Measurements from ENCODE around the gene RGSL1.

The RGSL1 gene

DNA sequence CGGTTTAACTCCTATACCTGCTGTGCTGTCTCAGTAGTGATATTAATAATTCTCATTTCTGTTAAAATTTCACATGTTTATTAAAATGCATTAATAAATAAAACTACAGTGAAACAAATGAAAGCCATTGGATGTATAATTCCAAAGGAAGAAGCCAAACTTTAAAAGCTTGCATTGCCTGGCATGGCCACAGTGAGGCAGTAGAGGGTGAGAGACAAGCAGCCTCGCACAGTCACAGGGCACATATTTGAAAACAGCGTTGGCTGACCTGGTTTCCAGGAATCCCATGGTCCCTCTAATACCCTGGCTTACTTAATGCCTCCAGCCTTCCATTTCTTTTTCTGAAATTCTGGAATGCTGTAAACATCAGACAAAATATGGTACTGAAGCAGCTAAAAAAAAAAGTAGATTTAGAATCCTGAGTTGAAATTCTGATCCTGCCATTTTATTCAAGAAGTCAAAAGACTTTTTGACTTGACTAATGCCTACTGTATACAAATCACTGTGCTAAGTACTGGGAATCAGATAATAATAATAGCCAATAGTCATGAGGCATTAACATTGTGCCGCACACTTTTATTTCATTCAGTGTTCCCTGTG lies 145.8 kb downstream of the RGSL1 start:
- peak; percentile 52 to 69 for DNase-seq

DNA sequence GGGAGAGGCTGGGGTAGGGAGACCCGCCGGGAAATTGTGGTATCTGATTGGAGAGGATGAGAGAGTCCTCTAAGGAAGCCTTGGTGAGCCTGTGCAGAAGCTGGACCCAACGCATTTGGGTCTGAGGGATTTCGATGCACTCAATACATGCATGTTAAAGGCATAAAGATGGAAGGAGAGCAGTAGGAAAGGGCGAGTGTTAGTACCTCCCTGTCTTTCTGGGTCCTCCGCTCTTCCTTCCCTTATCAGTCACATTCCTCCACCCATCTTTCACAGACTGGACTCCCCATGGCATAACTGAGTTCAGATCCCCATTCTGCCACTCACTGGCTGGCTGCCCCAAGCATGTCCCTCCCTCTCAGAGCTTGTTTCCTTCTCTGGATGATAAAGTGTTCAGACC lies 147.0 kb downstream of the RGSL1 start:
- no peak for DNase-seq

DNA sequence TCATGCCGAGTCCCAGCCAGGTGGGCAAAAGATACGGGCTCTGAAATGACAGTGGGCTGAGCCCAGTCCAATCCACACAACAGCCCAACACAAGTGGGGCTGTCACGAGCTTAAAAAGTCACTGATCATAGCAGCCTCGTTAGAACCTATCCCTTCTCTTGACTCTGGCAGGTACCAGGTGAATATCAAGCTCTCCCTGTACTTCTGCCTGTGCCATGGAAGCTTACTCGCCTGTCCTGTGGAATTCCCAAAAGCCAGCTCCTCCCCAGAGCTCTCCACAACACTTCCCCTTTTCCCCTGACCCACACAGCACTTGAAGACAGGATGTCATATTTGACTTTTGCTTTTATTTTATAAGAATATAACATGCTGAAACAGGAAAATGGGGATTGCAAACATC lies 148.3 kb downstream of the RGSL1 start:
- DNase-seq = no peak

DNA sequence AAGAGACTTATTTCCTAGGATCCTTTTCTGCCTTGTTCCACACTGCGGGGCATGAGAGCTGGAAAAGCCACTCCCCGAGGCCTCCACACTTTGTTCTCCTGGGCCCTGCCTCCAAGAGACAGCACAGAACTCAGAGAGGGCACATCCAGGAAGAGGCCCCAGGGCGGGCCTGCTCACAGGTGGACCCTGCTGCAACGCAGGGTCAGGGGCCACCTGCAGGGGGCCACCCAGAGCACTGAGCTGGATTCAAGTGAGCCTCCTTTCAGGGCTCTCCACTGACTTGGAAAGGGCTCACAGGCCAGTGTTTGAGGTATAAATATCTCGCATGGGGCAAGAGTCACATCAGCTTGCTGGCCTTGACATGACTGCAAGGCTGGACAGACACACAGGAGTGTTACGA lies 149.4 kb downstream of the RGSL1 start:
- no peak for DNase-seq

DNA sequence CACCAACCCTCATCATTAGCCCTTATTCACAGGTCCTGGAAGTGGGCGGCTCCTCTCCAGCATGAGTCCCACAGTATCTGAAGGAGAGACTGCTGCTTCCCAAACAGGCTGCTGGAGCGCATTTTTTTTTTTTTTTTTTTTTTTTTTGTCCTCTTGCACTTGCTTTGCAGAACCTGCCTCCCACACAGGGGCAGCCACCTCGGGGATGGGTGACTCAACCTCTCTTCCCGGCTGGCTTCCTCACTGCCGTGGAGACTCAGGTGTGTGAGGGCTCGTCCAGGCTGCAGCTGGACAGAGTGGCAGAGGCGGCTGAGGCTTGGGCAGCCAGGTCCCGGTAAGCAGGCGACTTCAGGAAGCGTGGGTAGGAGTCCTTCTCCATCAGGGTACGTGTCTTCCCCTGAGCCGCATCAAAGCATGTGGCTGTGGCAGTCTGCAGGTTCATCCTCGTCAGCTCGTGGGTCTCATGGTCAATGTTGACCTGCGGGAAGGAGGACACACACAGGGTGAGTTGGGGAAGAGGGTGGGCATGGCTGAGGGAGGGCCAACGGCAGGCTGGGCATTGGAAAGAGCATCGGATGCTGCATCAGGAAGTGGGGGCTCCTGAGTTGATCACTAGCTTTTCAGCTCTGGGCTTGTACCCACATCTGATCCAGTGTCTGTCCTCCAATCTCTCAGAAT lies 150.2 kb downstream of the RGSL1 start:
- no peak for DNase-seq

DNA sequence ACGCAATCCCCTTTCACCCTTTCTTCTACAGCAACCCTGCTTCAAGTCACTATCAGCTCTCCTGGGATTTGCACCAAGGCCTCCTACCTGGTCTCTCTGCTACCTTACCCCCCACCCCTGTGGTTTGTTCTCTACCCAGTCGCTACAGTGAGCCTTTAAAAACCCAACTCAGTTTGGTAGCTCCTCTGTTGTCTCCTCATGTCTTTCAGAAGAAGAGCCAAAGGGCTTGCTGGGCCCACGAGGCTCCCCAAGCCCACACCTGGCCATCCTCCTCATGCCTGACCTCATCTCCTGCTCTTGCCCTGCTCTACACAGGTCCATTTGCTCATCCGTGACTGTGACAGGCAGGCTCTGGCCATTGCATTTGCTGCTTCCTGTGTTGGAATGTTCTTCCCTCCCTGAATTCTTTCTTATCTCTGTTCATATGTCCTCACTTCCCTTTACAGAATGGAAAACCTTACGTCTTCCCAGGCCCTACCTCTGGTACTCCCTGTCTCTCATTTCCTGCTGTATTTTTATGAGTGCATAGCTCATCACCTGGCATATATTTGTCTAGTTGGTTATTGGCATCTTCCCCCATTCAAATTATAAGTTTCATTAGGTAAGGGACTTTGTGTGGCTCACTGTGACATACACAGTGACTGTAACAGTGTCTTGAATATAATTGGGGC lies 150.9 kb downstream of the RGSL1 start:
- no peak for DNase-seq

DNA sequence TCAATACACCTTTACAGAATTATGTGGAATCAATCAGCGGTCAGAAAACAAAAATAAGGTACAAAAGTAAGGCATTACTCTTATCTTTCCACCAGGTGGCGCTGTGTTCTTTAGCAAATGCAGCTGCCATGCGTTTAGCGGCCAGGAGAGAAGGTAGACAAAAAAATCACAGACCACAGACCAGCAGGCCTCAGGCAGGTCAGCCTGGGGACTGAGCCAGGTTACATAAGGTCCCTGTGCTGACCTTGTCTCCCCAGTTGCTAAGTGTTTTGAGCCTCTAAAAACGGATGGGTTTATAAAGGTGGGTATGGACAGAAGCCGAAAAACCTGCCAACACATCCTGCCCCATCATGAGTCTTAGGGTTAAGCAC lies 151.5 kb downstream of the RGSL1 start:
- DNase-seq = peak; percentile 70 to 81

DNA sequence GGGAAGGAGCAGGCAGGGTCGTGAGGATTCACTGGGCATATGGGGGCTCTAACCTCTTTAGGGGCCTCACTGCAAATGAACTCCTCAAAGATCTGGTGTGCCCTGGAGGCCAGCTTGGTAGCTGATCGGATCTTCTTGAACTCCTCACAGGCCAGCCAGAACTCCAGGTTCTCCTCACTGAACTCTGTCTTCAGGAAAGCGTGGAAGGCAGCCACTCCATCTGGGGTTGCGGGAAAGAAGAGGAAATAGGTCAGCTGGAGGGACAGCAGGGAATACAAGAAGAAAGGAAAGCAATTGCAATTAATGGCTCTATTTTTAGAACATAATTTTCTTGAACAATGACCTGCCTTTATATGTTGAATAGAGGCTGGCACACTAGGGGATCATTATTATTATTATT lies 152.0 kb downstream of the RGSL1 start:
- no peak for DNase-seq

DNA sequence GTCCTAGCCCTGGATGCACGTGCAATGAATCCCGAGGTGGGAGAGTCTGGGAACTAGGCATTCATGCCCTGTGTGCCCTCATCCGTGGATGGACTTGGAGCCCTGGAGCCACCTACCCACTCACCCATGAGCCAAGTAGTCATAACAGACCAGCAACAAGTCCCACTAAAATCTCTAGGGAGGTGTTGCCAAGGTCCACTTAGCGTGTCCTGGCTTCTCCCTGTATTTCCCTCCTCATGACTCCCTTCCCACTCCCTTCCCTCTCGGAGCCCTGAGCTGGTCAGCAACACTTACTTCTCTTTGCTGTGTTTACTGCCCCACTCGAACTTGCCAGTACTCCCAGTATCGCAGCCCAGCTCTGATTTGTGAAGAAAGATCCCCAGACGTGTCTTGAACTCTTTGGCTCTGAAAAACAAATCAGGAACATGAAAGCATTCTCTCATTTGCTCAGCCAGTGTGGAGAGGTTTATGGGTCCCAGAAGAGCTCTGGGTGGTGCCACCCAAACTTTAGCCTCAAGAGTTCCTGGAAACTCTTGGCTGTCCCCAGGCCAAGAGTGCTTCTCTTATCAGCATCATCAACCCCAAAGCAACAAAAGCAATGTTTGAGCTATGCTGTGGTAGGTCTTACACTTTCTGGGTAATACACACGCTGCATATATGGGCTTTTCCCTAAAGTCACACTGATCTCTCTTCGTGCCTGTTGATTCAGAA lies 153.1 kb downstream of the RGSL1 start:
- DNase-seq = peak in 1 of 2 donors; percentile 40

DNA sequence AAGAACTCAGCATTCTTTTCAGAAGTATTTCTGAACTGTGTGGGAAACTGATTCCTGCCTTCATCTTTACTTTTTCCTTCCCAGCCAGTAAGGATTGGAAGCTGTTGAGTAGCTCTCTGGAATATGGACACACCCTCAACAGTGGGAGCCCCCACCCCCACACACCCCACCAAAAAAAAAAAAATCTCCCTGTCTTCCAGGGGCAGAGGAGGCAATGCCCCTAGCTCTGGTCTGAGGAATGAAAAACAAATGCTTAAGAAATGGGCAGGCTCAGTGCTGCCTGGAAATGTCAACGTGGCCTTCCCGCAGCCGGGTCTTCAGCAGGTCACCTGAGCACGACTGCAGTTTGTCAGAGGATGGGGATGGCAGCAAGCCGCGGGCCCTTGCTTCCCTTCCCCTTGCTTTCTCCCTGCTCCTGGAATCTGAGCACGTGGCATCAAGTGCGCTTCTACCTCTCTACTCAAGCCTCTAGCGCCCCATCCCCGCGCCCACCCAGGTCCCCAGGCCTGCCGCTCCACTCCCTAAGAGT lies 153.8 kb downstream of the RGSL1 start:
- no peak for DNase-seq

DNA sequence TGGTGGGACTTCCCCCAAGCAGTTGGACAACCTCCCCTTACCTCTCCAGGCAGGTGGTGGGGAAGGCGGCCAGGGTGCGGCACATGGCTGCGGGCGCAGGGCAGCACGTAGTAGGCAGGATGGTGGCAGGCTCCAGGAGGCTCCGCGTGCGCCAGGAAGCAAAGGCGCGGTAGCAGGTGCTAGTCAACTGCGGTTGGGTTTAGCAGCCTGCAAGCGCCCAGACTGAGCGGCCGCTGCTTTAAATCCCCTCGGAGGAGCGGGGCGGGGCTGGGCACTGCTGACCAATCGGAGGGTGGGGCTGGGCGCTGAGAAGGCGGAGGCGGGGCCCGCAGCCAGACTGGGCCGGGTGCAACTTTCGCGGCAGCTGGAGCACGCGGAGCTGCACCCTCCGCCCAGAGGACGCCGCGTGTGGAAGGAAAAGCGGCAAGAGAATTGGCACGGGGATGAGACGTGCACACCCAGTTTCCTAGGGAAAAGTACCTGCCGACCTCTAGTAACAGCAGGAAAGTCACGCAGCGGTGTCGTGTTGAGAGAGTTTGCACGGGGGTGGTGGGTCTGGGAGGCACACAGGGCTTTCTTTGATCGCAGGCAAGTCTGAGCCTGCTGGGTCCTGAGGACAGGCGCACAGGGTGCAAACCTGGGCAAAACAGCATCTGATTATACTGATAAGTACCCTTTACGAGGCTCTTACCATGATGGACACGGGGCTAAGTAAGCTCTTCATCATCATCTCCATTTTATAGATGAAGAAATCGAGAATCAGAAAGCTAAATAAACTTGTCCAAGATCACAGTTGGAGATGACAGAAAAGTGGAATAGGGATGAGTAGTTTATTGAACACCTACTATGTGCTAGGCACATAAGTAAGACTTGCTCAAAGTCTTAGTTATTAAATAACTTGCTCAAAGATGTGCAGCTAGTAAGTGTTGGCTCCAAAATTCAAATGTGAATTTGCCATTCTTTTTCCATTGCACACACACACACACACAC lies 154.5 kb downstream of the RGSL1 start, which contains the start of gene RGS16:
Gene RGS16 (minus strand): TSS at position 215 of the 990 bp plus-strand sequence. CDS start 130 bp downstream, at position 85.
- peak; percentile 90 to 92 for DNase-seq

DNA sequence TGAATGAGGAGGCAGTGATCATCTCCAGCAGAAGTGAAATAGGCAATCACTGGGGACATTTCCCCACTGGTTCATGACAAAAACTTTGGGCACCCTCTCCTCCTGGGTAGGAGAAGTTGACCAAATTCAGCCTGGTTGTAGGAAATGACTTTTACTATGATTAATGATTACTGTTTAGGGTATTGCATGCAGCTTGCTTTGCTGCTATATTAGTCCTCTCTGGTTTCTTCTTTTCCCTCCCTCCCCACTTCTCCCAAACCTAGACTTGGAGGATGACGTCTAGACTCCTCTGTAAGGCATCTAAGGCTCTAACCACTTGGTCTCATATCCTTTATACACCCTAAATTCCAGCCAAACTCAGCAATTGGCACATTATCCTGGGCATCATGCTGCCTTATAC lies 157.6 kb downstream of the RGSL1 start:
- DNase-seq = no peak

DNA sequence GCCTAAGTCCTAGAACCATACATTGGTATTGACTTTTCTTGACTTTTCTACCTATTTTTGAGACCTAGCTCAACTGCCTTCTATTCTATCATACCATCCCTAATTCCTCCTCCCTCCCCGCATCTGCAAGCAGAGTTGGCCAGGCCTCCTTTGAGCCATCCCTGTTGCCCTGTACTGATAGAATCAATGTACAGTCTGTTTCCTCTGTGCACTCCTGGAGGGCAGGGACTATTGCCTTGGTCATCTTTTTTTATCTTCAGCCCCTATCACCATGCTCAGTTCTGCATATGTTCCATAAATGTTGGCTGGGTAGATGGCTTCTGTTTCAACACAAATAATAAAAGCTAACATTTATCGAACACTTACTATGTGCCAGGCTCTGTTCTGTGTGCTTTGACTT lies 158.3 kb downstream of the RGSL1 start:
- DNase-seq = no peak

DNA sequence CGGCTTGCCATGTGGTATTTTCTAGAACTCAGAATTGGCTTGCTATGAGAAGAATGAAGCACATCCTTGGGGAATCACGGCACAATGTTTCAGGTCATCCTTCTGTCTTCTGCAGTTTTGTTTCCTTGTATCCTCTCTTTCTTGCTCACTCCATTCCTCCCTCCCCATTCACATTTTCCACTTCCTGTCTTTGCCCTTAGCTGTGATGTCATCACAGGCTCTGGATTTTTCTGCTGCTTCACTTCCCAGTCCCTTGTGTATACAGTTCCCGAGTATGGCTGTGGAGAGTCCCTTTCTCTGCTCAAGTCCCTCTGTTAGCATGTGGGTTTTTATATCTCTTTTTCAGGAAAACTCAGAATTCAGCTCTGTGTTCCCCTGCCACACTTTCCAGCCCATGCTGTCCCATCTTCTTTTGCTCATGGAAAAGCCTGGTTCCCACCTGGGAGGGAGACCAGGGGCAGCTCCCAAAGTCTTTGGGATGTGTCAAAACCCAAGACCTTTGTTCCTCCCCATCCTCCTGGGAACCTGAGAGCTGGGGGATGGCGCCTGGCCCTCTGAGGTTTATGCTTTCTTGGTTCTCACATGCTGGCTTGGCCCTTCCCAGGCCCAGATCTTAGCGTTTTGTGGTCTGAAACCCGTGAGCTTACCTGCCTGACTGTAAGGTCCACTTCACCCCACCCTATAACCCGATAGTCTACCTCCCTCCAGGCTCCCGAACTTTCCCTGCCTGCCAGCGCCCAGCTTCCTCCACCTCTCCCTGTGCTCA lies 159.1 kb downstream of the RGSL1 start:
- DNase-seq = no peak
